GM12873 (cell line): Measurements from ENCODE around the gene CD99.

Experiments
- TF ChIP-seq, protein P1 (sequence below): IDR thresholded peaks from 2 replicates; pipeline ENCODE4 v1.5.1; 2012; ENCODE audit warnings: low read depth, mild to moderate bottlenecking, moderate library complexity, low read length, control low read depth; ENCODE audit not compliant: insufficient read depth; ENCODE audit errors: missing control alignments

Gene CD99, protein sequence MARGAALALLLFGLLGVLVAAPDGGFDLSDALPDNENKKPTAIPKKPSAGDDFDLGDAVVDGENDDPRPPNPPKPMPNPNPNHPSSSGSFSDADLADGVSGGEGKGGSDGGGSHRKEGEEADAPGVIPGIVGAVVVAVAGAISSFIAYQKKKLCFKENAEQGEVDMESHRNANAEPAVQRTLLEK

DNA sequence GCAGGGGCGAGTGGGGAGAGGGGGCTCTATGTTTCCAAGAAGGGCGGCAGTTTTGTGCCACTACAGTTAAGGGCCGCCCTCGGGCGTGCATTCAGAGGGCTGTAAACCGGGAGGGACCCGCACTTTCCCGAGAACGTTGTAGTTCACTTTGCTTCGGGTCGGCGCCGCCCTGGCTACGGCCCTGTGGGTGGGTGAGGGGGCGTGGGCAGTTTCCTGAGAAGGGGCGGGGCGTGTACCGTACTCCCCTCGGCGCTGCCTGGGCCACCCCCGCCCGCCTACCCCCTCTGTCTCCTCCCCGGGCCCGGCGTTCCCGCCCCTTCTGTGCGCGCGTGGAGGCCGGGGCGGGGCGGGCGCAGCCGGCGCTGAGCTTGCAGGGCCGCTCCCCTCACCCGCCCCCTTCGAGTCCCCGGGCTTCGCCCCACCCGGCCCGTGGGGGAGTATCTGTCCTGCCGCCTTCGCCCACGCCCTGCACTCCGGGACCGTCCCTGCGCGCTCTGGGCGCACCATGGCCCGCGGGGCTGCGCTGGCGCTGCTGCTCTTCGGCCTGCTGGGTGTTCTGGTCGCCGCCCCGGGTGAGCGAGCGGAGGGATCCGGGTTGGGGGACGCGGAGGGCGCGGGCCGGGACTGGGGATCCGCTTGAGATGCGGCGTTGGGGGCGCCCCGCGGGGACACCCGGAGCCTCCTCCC, at the start of gene CD99:
CD99 (plus strand) TSS at position 440 of the 687 bp plus-strand sequence; CDS start at position 506, 66 bp downstream.
- TF ChIP-seq, protein P1, sequence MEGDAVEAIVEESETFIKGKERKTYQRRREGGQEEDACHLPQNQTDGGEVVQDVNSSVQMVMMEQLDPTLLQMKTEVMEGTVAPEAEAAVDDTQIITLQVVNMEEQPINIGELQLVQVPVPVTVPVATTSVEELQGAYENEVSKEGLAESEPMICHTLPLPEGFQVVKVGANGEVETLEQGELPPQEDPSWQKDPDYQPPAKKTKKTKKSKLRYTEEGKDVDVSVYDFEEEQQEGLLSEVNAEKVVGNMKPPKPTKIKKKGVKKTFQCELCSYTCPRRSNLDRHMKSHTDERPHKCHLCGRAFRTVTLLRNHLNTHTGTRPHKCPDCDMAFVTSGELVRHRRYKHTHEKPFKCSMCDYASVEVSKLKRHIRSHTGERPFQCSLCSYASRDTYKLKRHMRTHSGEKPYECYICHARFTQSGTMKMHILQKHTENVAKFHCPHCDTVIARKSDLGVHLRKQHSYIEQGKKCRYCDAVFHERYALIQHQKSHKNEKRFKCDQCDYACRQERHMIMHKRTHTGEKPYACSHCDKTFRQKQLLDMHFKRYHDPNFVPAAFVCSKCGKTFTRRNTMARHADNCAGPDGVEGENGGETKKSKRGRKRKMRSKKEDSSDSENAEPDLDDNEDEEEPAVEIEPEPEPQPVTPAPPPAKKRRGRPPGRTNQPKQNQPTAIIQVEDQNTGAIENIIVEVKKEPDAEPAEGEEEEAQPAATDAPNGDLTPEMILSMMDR = no peak

DNA sequence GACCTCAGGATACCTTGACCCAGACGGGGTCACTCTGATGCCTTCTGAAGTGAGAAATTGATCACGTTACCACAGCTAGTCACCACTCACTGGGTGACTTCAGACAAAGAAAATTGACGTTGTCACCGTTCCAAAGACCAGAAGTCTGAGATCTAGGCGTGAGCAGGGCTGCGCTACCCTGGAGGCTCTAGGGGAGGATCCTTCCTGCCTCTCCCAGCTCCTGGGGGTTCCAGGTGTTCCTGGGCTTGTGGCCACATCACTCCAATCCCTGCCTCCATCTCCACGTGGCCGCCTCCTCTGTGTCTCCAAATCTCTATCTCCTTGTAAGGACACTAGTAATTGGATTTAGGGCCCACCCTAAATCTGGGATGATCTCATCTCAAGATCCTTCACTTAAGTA, 48.9 kb upstream of the CD99 start:
- TF ChIP-seq, protein P1 = no peak

DNA sequence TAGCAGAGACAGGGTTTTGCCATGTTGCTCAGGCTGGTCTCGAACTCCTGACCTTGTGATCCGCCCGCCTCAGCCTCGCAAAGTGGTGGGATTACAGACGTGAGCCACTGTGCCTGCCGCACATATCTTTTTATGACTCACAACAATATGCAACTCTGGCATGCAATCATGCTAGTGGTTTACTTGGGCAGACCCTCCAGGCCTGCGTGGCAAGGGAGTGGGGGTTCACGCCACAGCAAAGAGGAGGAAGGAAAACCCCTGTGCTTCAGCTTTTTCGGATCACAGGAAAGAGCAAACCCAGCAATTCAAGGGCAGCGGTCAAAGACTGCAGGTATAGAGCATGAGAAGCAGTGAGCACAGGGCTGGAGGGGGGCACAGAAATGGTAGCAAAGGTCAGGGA, 48.3 kb upstream of the CD99 start:
- TF ChIP-seq, protein P1 = no peak

DNA sequence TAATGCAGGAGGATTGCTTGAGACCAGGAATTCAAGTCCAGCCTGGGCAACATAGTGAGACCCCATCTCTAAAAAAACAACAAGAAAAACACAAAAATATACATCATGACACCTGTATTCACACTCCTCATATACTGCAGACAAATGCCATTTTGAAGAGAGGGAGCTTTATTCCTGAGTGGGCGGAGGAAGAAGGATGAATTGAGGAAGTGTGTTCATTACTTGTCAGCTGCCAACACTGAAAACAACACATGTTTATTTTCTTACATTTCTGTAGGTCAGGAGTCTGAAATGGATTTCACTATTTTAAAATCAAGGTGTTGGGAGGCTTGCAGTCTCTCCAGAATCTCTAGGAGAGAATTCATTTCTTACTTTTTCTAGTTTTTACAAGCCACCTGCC, 47.2 kb upstream of the CD99 start:
- TF ChIP-seq, protein P1 = no peak

DNA sequence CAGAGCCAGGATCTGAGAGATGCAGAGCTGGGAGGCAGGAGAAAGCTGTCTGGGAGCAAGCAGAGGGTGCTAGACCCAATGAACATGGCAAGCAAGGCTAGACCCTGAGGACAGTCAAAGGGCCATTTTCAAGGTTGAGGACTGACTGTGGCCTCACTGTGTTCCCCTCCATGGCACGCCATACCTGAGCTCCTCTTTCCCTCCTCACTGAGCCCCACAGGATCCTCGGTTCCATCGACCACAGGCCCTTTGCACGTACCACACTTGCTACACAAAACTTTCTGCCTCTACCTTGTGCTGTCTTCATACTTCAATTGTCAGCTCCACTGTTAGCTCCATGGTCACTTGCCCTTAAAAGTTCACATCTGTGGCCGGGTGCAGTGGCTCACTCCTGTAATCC, 45.5 kb upstream of the CD99 start:
- TF ChIP-seq, protein P1 = no peak

DNA sequence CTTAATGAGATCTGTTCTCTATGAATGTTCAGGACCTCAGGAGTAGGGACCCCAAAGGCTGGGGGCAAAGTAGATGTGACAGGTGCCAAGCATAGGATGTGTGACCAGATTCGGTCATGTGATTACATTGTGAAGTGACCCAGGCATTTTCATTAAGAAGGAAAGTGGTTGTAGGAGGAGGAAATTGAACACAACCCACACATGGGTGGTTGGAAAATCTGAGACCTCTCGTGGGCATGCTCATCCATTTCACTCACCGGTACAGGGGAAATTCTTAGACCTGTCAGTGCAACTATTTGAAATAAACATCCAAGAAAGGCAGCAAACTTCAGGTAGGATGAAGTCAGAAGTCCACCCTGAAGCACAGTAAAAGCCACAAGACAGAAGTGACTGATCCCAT, 43.5 kb upstream of the CD99 start:
- TF ChIP-seq, protein P1 = no peak

DNA sequence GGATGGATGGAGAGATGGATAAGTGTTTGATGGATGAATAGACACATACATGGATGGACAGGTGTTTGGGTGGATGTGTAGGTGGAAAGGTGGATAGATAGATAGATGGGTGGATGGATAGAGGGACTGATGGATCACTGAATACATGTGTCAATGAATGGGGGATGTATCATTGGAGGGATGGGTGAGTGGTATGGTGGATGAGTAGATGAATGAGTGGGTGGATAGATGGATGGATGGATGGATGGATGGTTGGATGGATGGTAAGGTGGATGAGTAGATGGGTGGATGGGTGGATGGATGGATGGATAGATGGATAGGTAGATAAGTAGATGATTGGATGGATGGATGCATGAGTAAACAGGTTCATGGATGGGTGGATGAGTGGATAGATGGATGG, 41.1 kb upstream of the CD99 start:
- TF ChIP-seq, protein P1 = no peak
